ENCODE data around the gene U2AF1L4.

DNA sequence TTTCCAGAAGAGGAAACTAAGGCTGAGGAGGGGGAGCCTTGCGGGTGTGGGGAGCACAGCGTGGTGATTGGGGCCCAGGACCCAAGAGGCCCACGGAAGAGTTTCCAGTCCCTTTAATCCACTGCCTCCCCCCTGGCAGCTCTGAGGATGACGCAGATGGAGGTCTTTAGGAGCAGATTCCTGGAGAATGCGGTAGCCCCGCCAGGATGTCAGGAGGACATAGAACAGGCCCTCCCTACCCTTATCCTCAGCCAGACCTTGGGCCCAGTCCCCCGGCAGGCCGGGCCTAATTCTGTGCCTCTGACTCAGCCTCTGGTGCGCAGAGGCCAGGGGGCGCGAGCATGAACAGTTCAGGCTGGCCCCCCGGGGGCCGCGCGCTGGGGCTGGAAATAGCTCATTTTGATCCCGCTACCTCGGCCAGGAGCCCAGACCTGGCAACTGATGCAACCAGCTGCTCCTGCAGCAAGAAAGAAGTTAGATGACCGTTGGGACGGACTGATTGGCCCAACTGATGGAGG lies 12.1 kb upstream of the U2AF1L4 start:
- TF ChIP-seq CTCF (IDR thresholded peaks at IDR 0.05; ENCODE audit: poor library complexity) (no peak), EZH2 (IDR thresholded peaks at IDR 0.05; ENCODE audit: borderline replicate concordance) (no peak)

Measured in hepatocyte (in vitro differentiated cells).